ENCODE measurements around the gene PCDHGB6.
A peak's percentile ranks its signal among the peaks of the same experiment; 100 is the strongest.
"Not testable (repeated sequence)": the region's sequence is repeated elsewhere in the genome, so short reads cannot be mapped to it uniquely, and the experiment has no call there.

PCDHGB6 gene

GRCh38 chr5:141407790-141408505, at the start of gene PCDHGB6:
PCDHGB6 (plus strand) TSS chr5:141408021; CDS start chr5:141408203, 182 bp downstream.
- 0 out of 2 replicates have a peak, but pooled peaks have one; percentile 31 for TF ChIP-seq CTCF (IDR thresholded peaks at IDR 0.05; ENCODE audit: low read depth, low read length)
- not testable (repeated sequence) for H3K27me3 ChIP-seq (ENCODE audit: insufficient read depth, low read depth, severe bottlenecking); H3K9me3 ChIP-seq (ENCODE audit: severe bottlenecking); H3K36me3 ChIP-seq; H3K4me3 ChIP-seq (ENCODE audit: low read depth, low read length); DNase-seq; H3K27ac ChIP-seq

GRCh38 chr5:141359790-141360426, 47.9 kb upstream of the PCDHGB6 start, which contains the start of gene PCDHGB2:
PCDHGB2 (plus strand) TSS chr5:141359994; CDS start chr5:141360136, 142 bp downstream.
- Histone ChIP-seq H3K27me3 (ENCODE audit: insufficient read depth, low read depth, severe bottlenecking) (no peaks in the 10 kb centered on the region), H3K9me3 (ENCODE audit: severe bottlenecking) (peaks cover 23% of the 10 kb centered on the region), H3K27ac (no peak within 1 kb of the TSS), H3K36me3 (no peaks in the 10 kb centered on the region), H3K4me3 (ENCODE audit: low read depth, low read length) (no peak within 1 kb of the TSS)
- 0 out of 2 replicates have a peak, but pooled peaks have one; percentile 2 for TF ChIP-seq CTCF (IDR thresholded peaks at IDR 0.05; ENCODE audit: low read depth, low read length)
- DNase-seq = no peak

- DNase-seq = no peak
- no peak for TF ChIP-seq CTCF (IDR thresholded peaks at IDR 0.05; ENCODE audit: low read depth, low read length)
- no peak overlapping the region for H3K27ac ChIP-seq
- H3K27me3 ChIP-seq (ENCODE audit: insufficient read depth, low read depth, severe bottlenecking) = no peaks in the 10 kb centered on the region
- peaks cover 23% of the 10 kb centered on the region for H3K9me3 ChIP-seq (ENCODE audit: severe bottlenecking)
- H3K4me3 ChIP-seq (ENCODE audit: low read depth, low read length) = no peak overlapping the region
- no peaks in the 10 kb centered on the region for H3K36me3 ChIP-seq
These were observed 47.1 kb upstream of the PCDHGB6 start for GRCh38 chr5:141360685-141361084.

GRCh38 chr5:141362719-141363118, 45.1 kb upstream of the PCDHGB6 start:
- DNase-seq = no peak
- H3K27me3 ChIP-seq (ENCODE audit: insufficient read depth, low read depth, severe bottlenecking) = no peaks in the 10 kb centered on the region
- no peaks in the 10 kb centered on the region for H3K36me3 ChIP-seq
- no peak for TF ChIP-seq CTCF (IDR thresholded peaks at IDR 0.05; ENCODE audit: low read depth, low read length)
- no peak overlapping the region for H3K27ac ChIP-seq
- peaks cover 20% of the 10 kb centered on the region for H3K9me3 ChIP-seq (ENCODE audit: severe bottlenecking)
- no peak overlapping the region for H3K4me3 ChIP-seq (ENCODE audit: low read depth, low read length)

GRCh38 chr5:141363952-141364660, 43.7 kb upstream of the PCDHGB6 start, which contains the start of gene PCDHGA5:
PCDHGA5 (plus strand) TSS chr5:141364162; CDS start chr5:141364331, 169 bp downstream.
- Histone ChIP-seq H3K4me3 (ENCODE audit: low read depth, low read length) (no peak within 1 kb of the TSS), H3K9me3 (ENCODE audit: severe bottlenecking) (peaks cover 20% of the 10 kb centered on the region), H3K27ac (no peak within 1 kb of the TSS), H3K27me3 (ENCODE audit: insufficient read depth, low read depth, severe bottlenecking) (no peaks in the 10 kb centered on the region), H3K36me3 (no peaks in the 10 kb centered on the region)
- DNase-seq = no peak
- no peak for TF ChIP-seq CTCF (IDR thresholded peaks at IDR 0.05; ENCODE audit: low read depth, low read length)
